PFSK-1 (cell line): ENCODE measurements around the gene SLC25A45.

ENCODE experiments used
- FOXP2 ChIP-seq: optimal IDR thresholded peaks from 2 replicates; pipeline ENCODE3; 2011; ENCODE audit warnings: borderline replicate concordance, control low read depth, inconsistent platforms; ENCODE audit not compliant: insufficient read depth; ENCODE audit errors: extremely low read length, extremely low read depth
- POLR2AphosphoS5 ChIP-seq: IDR thresholded peaks from 2 replicates; pipeline ENCODE4 v1.6.1; 2012; ENCODE audit warnings: low read depth, mild to moderate bottlenecking, control low read depth, low read length, moderate library complexity
- TAF1 ChIP-seq: IDR thresholded peaks from 2 replicates; pipeline ENCODE4 v1.6.1; 2012; ENCODE audit warnings: low read length, control low read depth, borderline replicate concordance; ENCODE audit not compliant: insufficient read depth

- TF ChIP-seq FOXP2 (no peak), POLR2AphosphoS5 (no peak), TAF1 (no peak)
These were observed 42.9 kb upstream of the SLC25A45 start for GRCh38 chr11:65425105-65425970.
